Measurements from ENCODE around the gene ODAD2. TPM values are rescaled to one million over a fixed set of nuclear protein-coding genes. Genes with fewer than 3 reads are reported as not detected.
"Not testable (repeated sequence)": the region's sequence is repeated elsewhere in the genome, so short reads cannot be mapped to it uniquely, and the experiment has no call there.

The ODAD2 gene, protein sequence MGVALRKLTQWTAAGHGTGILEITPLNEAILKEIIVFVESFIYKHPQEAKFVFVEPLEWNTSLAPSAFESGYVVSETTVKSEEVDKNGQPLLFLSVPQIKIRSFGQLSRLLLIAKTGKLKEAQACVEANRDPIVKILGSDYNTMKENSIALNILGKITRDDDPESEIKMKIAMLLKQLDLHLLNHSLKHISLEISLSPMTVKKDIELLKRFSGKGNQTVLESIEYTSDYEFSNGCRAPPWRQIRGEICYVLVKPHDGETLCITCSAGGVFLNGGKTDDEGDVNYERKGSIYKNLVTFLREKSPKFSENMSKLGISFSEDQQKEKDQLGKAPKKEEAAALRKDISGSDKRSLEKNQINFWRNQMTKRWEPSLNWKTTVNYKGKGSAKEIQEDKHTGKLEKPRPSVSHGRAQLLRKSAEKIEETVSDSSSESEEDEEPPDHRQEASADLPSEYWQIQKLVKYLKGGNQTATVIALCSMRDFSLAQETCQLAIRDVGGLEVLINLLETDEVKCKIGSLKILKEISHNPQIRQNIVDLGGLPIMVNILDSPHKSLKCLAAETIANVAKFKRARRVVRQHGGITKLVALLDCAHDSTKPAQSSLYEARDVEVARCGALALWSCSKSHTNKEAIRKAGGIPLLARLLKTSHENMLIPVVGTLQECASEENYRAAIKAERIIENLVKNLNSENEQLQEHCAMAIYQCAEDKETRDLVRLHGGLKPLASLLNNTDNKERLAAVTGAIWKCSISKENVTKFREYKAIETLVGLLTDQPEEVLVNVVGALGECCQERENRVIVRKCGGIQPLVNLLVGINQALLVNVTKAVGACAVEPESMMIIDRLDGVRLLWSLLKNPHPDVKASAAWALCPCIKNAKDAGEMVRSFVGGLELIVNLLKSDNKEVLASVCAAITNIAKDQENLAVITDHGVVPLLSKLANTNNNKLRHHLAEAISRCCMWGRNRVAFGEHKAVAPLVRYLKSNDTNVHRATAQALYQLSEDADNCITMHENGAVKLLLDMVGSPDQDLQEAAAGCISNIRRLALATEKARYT
- polyA plus RNA-seq (2014; cell fraction: cytosol; rRNA removed) = not detected in 2 replicates
- not detected in 2 replicates for polyA plus RNA-seq (2014; cell fraction: nucleus; rRNA removed)

DNA sequence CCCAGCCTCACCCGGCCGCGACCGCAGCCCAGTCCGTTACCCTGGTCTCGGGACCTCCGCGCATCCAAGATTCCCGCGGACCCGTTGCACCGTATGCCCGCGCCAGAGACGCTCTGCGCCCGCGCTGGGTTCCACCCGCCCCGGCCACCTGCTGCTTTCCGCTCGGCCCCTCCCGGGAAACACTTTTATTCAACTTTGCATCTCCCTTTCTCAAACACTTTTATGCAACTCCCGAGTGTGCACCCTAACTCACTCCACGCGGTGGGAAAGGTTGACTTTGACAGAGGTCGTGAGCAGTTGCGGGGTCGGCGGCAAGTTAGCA, at the start of gene ODAD2:
Gene ODAD2, minus strand, starts transcription at position 126 of the 322 bp plus-strand sequence. CDS start 3,937 bp downstream, outside the sequence.
- DNase-seq (ENCODE audit: low spot score) = no peak

DNA sequence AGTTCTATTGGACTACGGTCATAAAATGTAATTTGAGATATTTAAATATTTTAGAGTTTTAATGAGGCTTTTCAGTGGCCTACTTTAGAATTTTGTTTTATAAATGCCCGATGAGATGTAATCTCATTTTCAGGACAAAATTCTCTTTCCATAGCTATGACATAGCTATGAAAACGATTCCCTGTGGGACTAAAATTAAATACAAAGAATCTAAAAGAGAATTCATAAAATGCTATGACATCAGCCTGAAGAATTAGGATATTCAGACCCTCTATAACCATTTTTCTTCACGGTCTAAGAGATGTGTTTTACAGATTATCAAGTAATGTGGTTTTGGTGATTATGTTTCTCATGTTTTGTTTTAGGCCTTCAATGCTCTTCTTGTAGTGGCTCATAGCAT, 48.2 kb upstream of the ODAD2 start:
- no peak for DNase-seq (ENCODE audit: low spot score)

DNA sequence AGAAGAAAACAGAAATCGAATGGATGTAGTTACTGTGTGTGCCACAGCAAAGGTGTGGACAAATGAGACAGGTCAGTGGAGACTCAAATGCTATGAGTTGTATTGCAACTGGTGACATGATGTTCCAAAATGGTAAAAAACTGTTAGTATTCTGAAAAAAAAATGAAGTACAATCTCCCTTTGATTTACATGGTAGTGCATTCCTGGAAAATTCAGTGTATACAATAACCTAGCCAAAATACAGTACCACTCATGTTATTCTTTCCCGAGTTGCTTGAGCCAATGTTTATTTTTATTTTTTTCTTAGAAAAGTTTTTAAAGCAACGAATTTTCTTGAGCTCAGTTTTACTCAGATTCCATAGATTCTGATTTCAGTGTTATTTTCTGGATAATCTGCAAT, 47.7 kb upstream of the ODAD2 start:
- DNase-seq (ENCODE audit: low spot score) = no peak

DNA sequence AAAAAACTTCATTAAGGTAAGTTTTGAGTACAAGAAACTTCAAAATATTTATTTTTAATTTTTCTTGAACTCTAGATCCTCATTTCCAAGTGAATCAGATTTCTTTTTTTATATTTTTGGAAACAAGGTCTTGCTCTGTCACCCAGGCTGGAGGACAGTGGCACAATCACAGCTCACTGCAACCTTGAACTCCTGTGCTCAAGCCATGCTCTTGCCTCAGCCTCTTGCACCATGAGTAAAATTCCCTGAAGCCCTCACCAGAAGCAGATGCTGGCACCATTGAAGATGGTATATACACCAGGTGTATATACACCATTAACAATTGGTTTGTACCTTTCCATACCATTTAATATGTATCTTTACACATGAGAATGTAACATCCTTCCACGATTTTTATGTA, 45.1 kb upstream of the ODAD2 start:
- no peak for DNase-seq (ENCODE audit: low spot score)

DNA sequence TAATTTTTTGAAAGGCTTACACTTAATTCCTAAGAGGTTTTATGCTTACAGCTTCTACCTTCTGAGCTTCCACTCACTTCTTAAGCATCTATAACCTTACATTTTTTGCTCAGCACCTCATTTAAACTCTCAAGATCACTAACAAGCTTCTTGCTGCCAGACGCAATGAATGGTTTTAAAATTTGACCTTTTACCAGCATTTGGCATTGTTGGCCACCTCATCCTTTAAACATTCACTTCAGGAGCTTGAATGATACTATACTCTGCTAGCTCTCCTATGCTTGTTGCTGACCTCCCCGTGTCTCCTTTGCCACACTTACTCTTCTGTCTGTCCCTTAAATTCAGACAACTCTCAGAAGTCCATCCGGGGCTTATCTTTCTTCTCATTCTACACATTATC, 37.7 kb upstream of the ODAD2 start:
- DNase-seq (ENCODE audit: low spot score) = no peak

DNA sequence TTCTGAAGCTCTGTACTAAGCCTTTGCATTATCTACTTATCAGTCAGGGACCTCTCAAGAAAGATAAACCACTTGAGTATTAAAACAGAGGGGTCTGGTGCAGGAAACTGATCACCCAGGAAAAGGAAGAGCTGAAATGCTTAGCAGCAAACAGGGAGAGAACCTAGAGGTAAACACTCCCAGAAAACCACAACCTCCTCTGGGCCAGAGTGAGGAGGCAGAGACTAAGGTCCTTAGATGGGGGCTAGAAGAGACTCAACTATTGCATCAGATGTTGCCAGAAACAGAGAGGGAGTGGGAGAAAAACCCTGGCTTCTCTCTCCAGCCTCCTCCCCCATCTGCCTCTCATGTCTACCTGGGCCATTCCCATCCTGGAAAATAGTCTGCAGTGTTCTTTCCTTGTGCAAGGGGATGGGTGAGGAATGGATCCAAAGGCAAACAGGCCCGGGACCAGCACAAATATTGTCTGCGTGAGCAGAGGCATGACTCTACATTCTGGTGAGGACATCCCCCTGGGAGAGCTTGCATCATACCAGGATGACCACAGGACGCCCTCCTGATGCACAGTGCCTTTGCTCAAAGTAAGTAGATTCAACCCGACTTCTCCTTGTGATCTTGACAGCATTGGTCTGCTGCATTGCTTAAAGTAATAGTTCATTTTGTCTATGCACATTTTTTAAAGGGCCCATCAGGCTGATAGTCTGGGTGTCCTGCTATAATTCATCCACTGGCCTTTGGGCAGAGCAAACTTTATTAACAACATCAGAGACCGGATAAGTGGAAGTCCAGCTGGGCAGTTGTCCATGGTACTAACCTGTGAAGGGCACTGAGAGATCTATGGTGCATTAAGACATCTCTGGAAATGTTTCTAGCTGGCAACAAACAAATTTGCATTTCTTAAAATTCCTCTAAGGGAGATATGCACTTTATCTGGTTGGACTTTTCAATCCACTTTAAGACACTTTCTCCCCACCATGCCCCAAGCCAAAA, 22.4 kb upstream of the ODAD2 start:
- no peak for DNase-seq (ENCODE audit: low spot score)

DNA sequence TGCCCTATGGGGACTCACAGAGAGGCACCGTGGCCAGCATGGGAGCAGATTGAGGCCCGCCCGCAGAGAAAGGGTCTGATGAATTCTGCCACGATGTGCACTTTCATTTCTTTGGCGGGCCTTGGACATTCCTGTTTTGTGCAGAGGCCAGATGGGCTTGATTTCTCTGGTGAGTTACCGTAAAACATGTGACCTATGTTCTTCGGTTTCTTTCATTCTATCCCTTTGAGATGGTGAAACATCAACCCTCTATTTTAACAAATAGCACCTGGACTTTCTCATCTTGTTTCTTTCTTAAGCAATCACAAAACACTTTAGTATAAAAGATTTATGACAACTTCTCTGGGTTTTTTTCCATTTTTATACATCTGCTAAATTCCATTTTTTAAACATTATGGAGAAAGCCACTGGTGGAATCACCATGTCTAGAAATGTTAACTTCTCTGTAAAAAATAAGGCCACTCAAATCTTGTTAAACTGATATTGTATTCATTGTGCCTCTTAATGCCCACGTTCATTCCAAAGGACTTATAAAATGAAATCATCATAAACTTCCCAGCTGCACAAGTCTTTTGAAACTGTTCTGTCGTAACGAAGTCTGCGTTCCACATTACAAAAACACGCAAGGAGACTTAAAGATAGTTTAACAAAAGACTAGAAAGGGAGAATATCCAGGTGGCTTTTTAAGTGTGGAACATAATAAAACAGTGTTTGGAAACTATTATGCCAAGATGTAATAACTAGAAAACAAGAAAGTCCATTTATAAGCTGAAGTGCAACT, 21.4 kb upstream of the ODAD2 start:
- DNase-seq (ENCODE audit: low spot score) = no peak

DNA sequence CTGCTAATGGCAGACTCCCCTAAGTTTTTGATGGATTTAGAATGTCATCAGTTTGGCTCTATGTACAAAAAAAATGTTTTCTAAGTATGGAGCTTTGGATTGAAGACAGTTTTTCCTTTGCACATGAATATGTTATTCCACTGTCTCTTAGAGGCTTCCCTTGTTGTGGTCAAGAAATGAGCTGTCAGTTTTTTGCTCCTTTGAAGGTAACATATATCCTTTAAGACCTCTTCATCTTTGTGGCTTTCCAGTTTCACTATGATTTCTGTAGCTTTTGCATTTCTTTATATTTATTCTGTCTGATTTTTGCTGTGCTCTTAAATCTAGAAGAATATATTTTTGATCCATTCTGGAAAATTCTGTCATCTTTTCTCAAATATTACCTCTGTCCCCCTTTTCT, 15.8 kb upstream of the ODAD2 start:
- no peak for DNase-seq (ENCODE audit: low spot score)

DNA sequence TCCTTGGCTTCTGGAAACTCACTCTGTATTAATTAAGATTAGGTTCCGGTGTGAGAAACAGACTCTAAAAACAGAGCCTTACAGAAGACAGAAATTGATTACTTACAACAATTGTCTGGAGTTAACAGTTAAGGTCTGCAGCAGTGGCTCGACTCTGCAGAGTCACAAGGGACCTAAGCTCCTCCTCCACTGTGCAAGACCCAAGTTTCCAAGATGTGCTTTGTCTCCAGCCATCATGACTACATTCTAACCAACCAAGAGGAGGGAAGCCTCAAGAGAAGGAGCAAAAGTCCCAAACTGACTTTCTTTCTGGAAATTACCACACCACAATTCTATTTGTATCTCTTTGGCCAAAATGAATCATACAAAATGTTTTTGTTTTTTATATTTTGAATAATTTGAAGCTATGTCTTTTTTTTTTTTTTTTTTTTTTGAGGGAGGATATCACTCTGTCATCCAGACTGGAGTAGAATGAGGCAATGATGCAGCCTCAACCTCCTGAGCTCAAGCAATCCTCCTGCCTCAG, 14.2 kb upstream of the ODAD2 start:
- no peak for DNase-seq (ENCODE audit: low spot score)

DNA sequence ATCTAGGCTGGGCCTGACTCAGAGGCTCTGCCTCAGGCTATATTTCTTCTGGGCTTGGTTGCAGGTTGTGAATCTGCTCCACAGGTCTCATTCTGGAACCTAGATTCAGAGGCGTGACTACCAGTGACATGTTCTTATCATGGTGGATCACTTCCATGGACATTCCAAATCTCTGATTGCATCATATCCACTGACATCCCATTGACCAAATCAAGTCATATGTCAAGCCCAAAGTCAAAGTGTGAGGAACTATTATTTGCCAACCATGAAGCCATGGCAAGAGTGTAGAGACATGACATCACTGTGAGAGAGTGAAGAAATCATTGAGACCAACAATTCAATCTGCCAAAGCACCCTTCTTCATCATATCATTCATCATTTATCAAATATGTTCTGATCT, 11.9 kb upstream of the ODAD2 start:
- DNase-seq (ENCODE audit: low spot score) = no peak

DNA sequence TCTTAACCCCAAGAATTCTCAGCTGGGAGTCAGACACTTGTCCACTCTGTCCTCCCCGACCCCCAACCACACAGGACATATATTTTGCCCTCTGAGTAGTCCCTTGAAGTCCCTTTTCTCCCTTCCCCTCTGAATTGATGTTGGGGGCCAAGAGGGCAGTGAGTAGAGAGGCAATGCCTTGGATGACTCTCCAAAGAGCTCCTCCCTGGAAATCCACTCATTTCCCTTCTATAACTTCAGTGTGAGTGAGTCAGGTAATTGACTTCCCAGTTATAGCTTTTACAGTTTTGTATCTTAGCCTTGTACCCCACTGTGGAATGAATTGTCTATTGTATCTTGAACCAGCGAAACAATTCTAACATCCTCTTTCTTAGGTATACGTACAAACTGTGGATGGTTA, 9.2 kb upstream of the ODAD2 start:
- no peak for DNase-seq (ENCODE audit: low spot score)

DNA sequence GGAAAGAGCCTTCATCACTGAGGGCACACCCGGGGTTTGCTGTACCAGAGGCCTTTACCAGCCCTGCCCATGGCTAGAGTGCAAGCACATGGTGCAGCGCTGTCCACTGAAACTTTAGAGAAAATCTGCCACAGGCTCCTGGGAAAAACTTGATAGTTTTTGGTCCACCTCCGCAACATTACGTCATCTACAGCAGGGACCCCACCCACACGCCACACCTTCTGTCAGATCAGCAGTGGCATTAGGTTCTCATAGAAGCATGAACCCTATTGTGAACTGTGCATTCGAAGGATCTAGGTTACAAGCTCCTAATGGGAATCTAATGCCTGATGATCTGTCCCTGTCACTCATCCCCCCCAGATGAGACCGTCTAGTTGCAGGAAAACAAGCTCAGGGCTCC, 2.5 kb upstream of the ODAD2 start:
- DNase-seq (ENCODE audit: low spot score) = no peak

DNA sequence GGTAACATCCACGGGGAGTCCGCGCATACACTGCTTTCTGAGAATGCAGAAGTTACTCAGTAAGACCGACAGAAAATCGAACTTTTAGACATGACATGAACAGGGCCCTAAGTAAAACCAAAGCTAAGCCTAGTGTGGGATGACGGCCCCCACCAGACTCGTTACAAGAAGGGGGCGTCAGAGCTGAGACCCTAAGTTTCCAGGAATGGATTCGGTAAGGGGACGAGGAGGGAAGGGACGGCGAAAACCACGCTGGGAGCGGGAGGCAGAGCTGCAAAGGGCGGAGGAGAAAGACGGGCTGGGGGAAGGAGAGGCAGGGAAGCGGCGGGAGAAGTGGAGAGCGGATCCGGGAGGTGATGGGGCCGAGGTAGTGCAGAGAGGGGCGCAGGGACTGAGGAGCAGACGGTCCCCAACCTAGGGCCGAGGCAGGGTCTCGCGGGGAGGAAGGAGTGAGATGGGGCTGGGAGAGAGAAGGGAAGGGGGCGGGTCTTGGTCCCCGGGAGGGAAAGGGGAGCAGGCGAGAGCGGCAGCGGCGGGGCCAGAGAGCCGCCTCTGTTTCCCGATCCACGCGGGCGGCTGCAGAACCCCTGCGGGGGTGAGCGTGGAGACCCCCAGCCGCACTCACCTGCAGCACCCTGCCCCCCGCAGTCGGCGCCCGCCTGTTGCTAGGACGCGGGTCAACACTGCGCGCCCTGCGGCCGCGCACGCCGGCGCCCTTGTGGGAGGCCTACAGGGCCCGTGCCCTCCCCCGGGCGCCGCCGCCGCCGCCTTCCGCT, 513 bp downstream of the ODAD2 start:
- no peak for DNase-seq (ENCODE audit: low spot score)

DNA sequence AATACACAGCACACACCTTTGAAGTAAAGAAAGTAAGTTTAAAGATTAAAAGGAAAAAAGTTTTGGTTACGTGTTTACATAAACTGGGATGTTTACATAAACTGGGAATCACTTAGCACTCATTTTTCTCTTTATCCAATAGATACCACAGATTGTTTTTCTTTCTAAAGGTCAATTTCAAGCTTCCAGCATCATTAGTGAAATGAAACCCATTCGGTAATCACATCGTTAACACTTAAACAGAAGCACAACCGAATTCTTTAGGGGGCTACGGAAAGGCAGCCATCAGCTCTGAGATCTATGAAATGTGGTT, 1.1 kb downstream of the ODAD2 start:
- no peak for DNase-seq (ENCODE audit: low spot score)

DNA sequence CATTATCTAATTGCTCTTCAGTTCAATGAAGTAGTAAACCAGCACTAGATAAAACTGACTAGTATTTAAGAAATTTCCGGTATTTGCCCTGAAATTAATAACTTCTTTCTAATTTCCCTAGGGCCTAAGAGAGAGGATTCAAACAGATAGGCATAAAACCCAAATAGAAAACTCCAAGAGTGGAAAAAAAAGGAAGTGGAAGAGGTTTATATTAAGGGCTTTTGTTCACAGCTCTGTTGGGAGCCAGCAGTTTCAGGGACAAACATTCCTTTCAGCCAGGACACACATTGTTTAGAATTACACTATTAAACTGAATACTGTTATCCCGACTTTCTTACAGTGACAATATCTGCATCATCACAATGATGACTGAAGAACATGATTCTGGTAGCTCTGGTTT, 3.6 kb downstream of the ODAD2 start:
- DNase-seq (ENCODE audit: low spot score) = no peak

DNA sequence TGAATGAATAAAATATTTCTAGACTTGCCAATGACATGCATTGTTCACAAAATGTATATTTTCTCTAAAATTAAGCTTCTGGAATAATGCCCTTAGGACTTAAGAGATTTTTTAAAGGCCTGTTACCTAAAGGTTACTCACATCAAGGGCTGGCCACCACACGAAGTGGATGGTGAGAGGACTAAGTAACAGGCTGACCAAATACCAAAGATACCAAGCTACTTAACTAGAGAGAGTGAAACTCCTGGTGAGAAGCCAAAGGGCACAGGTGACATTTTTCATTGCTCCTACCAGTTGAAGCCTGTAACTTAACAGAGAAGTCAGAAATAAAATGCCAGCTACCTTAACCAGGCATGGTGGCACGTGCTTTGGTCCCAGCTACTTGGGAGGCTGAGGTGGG, 9.5 kb downstream of the ODAD2 start:
- DNase-seq (ENCODE audit: low spot score) = not testable (repeated sequence)

DNA sequence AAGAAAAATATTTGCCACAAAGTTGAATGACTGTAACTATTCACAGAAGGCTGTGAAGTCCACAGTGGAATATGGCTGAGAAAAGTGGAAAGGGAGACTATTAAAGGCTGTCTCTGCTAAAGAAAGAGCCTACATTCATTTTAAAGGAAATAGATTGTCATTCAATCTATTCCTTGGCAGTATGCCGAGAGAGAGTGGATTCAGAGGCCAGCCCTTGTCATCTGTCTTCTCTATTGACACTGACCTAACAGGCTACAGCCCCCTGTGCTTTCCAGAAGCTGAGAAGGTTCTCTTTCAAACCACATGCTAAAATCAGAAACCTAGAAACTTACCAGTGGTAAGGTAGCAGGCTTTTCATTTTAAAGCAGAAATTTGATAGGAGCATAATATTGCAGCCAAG, 12.1 kb downstream of the ODAD2 start:
- DNase-seq (ENCODE audit: low spot score) = no peak

DNA sequence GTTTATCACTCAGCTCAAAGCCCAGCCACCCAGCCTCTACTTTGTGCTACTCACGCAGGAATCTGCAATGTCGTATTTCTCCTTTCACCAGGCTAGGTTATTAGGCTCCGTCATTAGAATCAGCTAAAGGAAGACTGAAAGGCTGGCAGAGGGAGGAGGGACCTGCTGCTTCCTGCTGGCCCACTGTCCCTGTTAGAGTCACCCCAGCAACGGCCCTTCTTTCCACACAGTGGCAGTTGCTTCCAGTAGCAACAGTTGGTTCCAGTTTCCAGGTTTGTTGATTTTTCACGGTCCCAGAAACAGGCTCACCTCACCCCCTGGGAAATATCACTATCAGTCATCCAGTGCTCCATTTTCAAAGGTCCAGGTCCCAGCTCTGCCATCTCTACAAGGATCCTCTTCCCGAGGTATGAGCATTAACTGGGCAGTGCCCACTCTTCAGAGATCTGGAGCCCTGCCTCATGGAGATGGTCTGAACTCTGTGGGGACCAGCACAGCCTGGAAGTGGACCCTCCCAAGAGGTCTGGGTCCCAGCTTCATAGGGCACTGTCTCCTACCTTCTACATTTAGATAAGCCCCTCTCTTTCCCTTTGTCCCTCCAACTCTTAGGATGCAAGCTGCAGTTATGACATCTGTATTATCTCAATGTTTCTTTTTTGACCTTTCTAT, 15.9 kb downstream of the ODAD2 start:
- no peak for DNase-seq (ENCODE audit: low spot score)

DNA sequence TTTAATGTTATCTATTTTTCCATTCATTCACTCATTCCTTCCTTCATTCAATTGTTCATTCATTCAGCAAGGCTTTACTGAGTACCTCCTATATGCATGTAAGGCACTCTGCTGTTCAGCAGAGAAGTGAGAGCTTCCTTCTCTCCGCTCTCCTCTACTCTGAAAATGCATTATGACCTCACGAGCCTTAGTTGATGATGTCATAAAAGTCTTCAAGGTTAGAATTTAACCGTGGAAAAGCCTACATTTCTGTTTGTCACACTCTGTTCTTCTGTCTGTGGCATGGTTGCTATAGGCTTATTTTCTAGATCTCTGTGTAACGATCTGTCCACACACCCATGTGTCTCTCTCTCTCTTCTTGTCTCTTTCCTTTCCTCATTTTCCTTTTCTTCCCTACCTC, 17.1 kb downstream of the ODAD2 start:
- no peak for DNase-seq (ENCODE audit: low spot score)
